Stimulated activated CD4-positive, alpha-beta T cell treated with anti-CD3 and anti-CD28 coated beads, Interleukin-2, amount 100 ng/mL, for 48 hours (primary cell): ENCODE data around the gene LRRC57.

Experiments used
- DNase-seq, 2 donors: peaks; one replicate each; pipeline ENCODE4 v3.0.0-alpha.2; 2020

Gene LRRC57

GRCh38 chr15:42549741-42550392 lies 1.3 kb upstream of the LRRC57 start:
- DNase-seq = no peak

- peak in 1 of 2 donors; percentile 3 for DNase-seq
These were observed 469 bp upstream of the LRRC57 start for GRCh38 chr15:42549032-42549491.

GRCh38 chr15:42547918-42548248 lies 710 bp downstream of the LRRC57 start:
- DNase-seq = no peak

GRCh38 chr15:42544853-42545629 lies 3.6 kb downstream of the LRRC57 start:
- no peak for DNase-seq

- no peak for DNase-seq
These were observed 15.3 kb downstream of the LRRC57 start for GRCh38 chr15:42533246-42533645.

- no peak for DNase-seq
These were observed 19.6 kb downstream of the LRRC57 start for GRCh38 chr15:42528970-42529369.

- DNase-seq = no peak
These were observed 25.3 kb downstream of the LRRC57 start for GRCh38 chr15:42523331-42523730.

- DNase-seq = no peak
These were observed 37.6 kb downstream of the LRRC57 start for GRCh38 chr15:42511007-42511391.

GRCh38 chr15:42510258-42511006 lies 38.2 kb downstream of the LRRC57 start:
- DNase-seq = no peak

- no peak for DNase-seq
These were observed 40.3 kb downstream of the LRRC57 start for GRCh38 chr15:42508263-42508690.

- no peak for DNase-seq
These were observed 41.1 kb downstream of the LRRC57 start for GRCh38 chr15:42507514-42507913.

- DNase-seq = no peak
These were observed 44.0 kb downstream of the LRRC57 start for GRCh38 chr15:42504631-42505030.

- no peak for DNase-seq
These were observed 44.8 kb downstream of the LRRC57 start for GRCh38 chr15:42503825-42504224.

- DNase-seq = no peak
These were observed 46.1 kb downstream of the LRRC57 start for GRCh38 chr15:42502477-42502876.

GRCh38 chr15:42499858-42500609 lies 48.6 kb downstream of the LRRC57 start:
- no peak for DNase-seq

GRCh38 chr15:42498212-42499068 lies 50.2 kb downstream of the LRRC57 start:
- DNase-seq = no peak

- DNase-seq = peak; percentile 69 to 73
These were observed 53.0 kb downstream of the LRRC57 start, which contains the start of gene SNAP23 for GRCh38 chr15:42495361-42496212. Gene SNAP23 (plus strand): TSS chr15:42495634. CDS start chr15:42511847, 16,213 bp downstream.

- no peak for DNase-seq
These were observed 53.6 kb downstream of the LRRC57 start for GRCh38 chr15:42494998-42495360.

GRCh38 chr15:42493679-42494078 lies 54.9 kb downstream of the LRRC57 start:
- no peak for DNase-seq

- no peak for DNase-seq
These were observed 56.9 kb downstream of the LRRC57 start for GRCh38 chr15:42491539-42492225.
